ENCODE measurements around the gene DDAH1.

Gene DDAH1

DNA sequence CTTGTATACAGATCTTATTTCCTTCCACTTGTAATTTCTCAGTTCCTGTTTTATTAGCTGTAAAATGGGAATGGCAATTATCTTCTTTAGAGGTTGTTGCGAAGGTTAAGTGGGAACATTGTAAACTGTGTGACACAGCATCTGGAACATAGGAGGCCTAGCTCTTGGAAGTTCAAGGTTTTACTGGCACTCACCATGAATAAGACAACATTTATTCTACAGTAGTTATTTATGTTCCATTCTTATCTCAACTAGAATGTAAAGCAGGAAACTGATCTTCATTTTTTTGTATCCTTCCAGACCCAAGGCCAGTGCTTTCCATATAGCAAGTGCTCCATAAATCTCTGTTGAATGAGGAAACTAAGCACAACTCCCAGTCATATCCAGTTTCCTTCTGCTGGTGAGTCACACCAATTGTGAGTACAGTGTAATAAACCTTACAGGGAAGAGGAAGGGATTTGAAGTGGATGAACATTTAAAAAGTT, 189.9 kb downstream of the DDAH1 start:
- no peak for DNase-seq (ENCODE audit: low read depth, low spot score)

DNA sequence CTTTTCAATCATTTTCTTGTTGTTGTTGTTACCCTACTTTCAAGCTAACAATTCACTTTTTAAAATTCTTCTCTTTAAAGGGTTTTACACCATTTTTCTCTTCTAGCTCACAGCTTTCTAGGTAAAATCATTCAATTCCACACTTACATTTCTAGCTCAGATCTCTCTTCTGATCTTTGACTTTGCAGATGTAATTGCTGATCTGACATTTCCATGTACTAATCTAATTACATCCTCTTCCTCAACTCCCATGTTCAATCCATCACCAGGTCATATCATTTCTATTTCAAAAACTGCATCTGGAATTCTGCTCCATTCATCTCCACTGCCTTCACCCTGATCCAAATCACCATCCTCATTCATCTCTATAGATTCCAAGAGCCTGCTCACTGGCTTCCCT, 191.6 kb downstream of the DDAH1 start:
- no peak for DNase-seq (ENCODE audit: low read depth, low spot score)

DNA sequence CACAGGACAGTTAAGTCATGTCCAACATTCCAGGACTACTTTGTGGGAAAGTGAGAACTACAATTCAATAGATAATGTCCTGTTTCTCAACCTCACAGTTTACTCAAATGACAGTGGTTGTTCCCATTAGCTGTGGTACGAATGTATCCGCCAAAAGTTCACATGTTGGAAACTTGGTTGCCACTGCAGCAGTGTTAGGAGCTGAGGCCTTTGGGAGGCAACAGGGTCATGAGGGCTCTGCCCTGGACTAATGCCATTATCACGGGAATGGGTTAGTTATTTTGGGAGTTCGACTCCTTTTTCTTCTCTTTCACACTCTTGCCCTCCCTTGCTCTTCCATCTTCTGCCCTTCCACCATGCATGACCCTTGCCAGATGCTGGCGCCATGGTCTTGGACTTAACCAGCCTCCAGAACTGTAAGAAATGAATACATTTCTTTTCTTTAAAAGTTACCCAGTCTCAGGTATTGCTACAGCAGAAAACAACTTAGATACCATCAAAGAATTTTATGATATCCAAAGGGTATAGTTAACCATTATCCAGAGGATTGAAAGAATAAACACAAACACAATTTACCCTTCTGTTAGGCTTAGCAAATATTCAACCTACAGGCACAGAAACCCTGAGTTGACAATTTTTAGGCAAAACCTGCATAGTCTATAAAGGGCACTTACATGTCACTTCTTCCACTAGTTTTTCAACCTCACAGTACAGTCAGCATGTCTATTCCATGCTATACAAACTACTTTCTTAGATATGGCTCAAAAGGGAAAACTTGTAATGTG, 196.0 kb downstream of the DDAH1 start:
- DNase-seq (ENCODE audit: low read depth, low spot score), result no peak

Measured in iPS DF 19.7 (cell line).